PC-3 (cell line): ENCODE results near the gene SMG7. TPM values are rescaled to one million over a fixed set of nuclear protein-coding genes. Genes with fewer than 3 reads are reported as not detected.
A peak's percentile ranks its signal among the peaks of the same experiment; 100 is the strongest.

Experiments used
- ATAC-seq: fragments of 200-7000 bp; cut with Tn5 transposase; 2 replicates; pipeline ENCODE4 v1.9.1; 2020; ENCODE audit warnings: mild to moderate bottlenecking, moderate library complexity
- BruUV-seq: library from RNA; stranded (reverse); fragments of 400-500 nt; replicated peaks from 2 replicates; lab custom pipeline; 2021; lab: Mats Ljungman, UMichigan
- CTCF ChIA-PET: fragments of 300-600 bp; sonication (Branson Sonifier 250); formaldehyde crosslinking; loops from one replicate; lab custom pipeline; 2022; ENCODE audit warnings: antibody characterized with exemption; lab: Charles Lee
- POLR2A ChIA-PET: fragments of 300-600 bp; sonication (Branson Sonifier 250); formaldehyde crosslinking; loops from one replicate; lab custom pipeline; 2022; ENCODE audit warnings: antibody characterized with exemption; ENCODE audit not compliant: unreplicated experiment; lab: Charles Lee
- DNase-seq: peaks from one replicate; pipeline ENCODE4 v3.0.0-alpha.2; 2015
- H2AFZ ChIP-seq: fragments of 300-600 bp; sonication (generic); 2 replicates; pipeline ENCODE4 v1.6.0; 2016; ENCODE audit warnings: antibody characterized with exemption, low read length
- H3F3A ChIP-seq: fragments of 300-600 bp; sonication (generic); one replicate; pipeline ENCODE4 v1.6.0; 2017; ENCODE audit warnings: antibody characterized with exemption, low read length, control low read depth, mild to moderate bottlenecking; ENCODE audit not compliant: unreplicated experiment
- H3K27ac ChIP-seq: fragments of 300-600 bp; sonication (generic); 2 replicates; pipeline ENCODE4 v1.5.1; 2016; ENCODE audit warnings: mild to moderate bottlenecking, low read length
- H3K27me3 ChIP-seq: fragments of 300-600 bp; sonication (generic); 2 replicates; pipeline ENCODE4 v1.6.1; 2016; ENCODE audit warnings: low read length, mixed read lengths
- H3K36me3 ChIP-seq: fragments of 300-600 bp; sonication (generic); 2 replicates; pipeline ENCODE4 v1.6.1; 2016; ENCODE audit warnings: low read depth, mixed run types, low read length, mixed read lengths
- H3K4me1 ChIP-seq: fragments of 300-600 bp; sonication (generic); 2 replicates; pipeline ENCODE4 v1.5.1; 2016; ENCODE audit warnings: low read length; ENCODE audit not compliant: insufficient read depth
- H3K4me2 ChIP-seq: fragments of 300-600 bp; sonication (generic); 2 replicates; pipeline ENCODE4 v1.6.0; 2016; ENCODE audit warnings: low read length
- H3K4me3 ChIP-seq: fragments of 300-600 bp; sonication (generic); 2 replicates; pipeline ENCODE4 v1.5.1; 2016; ENCODE audit warnings: mild to moderate bottlenecking, low read length, mixed read lengths
- H3K79me2 ChIP-seq: fragments of 300-600 bp; sonication (generic); 2 replicates; pipeline ENCODE4 v1.6.1; 2017; ENCODE audit warnings: low read length, mixed read lengths
- H3K9ac ChIP-seq: fragments of 300-600 bp; sonication (generic); 2 replicates; pipeline ENCODE4 v1.6.0; 2016; ENCODE audit warnings: mild to moderate bottlenecking, low read length
- H3K9me2 ChIP-seq: fragments of 300-600 bp; sonication (generic); replicated peaks from 2 replicates; pipeline ENCODE4 v1.6.1; 2016; ENCODE audit warnings: mixed run types, low read length, mixed read lengths
- H3K9me3 ChIP-seq: fragments of 300-600 bp; sonication (generic); 2 replicates; pipeline ENCODE4 v1.6.1; 2016; ENCODE audit warnings: low read length, mixed read lengths
- H4K20me1 ChIP-seq: fragments of 300-600 bp; sonication (generic); 2 replicates; pipeline ENCODE4 v1.6.1; 2016; ENCODE audit warnings: low read length, mixed read lengths
- CTCF ChIP-seq: fragments of 300-600 bp; sonication (generic); conservative IDR thresholded peaks from 2 replicates; pipeline ENCODE4 v1.5.1; 2017; ENCODE audit warnings: antibody characterized with exemption, low read depth, mild to moderate bottlenecking, low read length
- EZH2 ChIP-seq: fragments of 300-600 bp; sonication (generic); IDR thresholded peaks from one replicate; pipeline ENCODE4 v1.6.1; 2017; ENCODE audit warnings: antibody characterized with exemption, mild to moderate bottlenecking, low read length; ENCODE audit not compliant: unreplicated experiment
- EZH2phosphoT487 ChIP-seq: fragments of 300-600 bp; sonication (generic); IDR thresholded peaks from 2 replicates; pipeline ENCODE4 v1.6.1; 2018; ENCODE audit warnings: mild to moderate bottlenecking, antibody characterized with exemption, low read length, borderline replicate concordance
- intact Hi-C: fragments of 100-400 bp; cut with micrococcal nuclease; formaldehyde crosslinking; loops from 2 replicates; pipeline ENCODE4 v1.9.0; 2023
- total RNA-seq: library from RNA; depleted of rRNA; stranded (reverse); fragments of >200 nt; gene quantifications from 2 replicates; pipeline ENCODE4 v1.2.3, GENCODE V29; 2014

SMG7 gene
- total RNA-seq, 1 experiment from 2014 or later = 25.5 TPM

- Histone ChIP-seq H3K9ac (peak overlapping the region; percentile 31; the same call in 1 of the 2 replicates), H3K27me3 (no peaks in the 10 kb centered on the region), H3K79me2 (no peaks in the 10 kb centered on the region), H3F3A (no peaks in the 10 kb centered on the region), H2AFZ (no peak overlapping the region), H3K9me2 (no peaks in the 10 kb centered on the region), H3K27ac (peak overlapping the region; percentile 83), H3K9me3 (no peaks in the 10 kb centered on the region), H3K36me3 (no peaks in the 10 kb centered on the region), H3K4me3 (no peak overlapping the region), H3K4me1 (peaks cover 26% of the 10 kb centered on the region), H4K20me1 (no peaks in the 10 kb centered on the region), H3K4me2 (peak overlapping the region; percentile 45)
- DNase-seq (peak; percentile 84), ATAC-seq (peak; percentile 98)
- TF ChIP-seq CTCF (no peak), EZH2 (no peak), EZH2phosphoT487 (no peak)
- intact Hi-C loops = loop anchor here (1.0 to 2.0 kb wide), 2 partner anchors 22 to 35 kb away; no protein-coding TSS in a partner anchor
- no TSS peak for BruUV-seq
- CTCF ChIA-PET = interaction anchor here (1.2 kb wide), 1 partner anchor 12 kb away, joined by 5 read pairs; no protein-coding TSS in a partner anchor
- POLR2A ChIA-PET = interaction anchor here (0.5 kb wide), 1 partner anchor 197 kb away, joined by 4 read pairs; no protein-coding TSS in a partner anchor
Measured at GRCh38 chr1:183432548-183432875, 39.8 kb upstream of the SMG7 start.

- TF ChIP-seq EZH2 (no peak), EZH2phosphoT487 (no peak), CTCF (no peak)
- Histone ChIP-seq H3K4me3 (no peak overlapping the region), H4K20me1 (no peaks in the 10 kb centered on the region), H2AFZ (no peak overlapping the region), H3K4me1 (peaks cover 26% of the 10 kb centered on the region), H3K9me3 (no peaks in the 10 kb centered on the region), H3K27ac (no peak overlapping the region), H3K27me3 (no peaks in the 10 kb centered on the region), H3K36me3 (no peaks in the 10 kb centered on the region), H3K79me2 (no peaks in the 10 kb centered on the region), H3F3A (no peaks in the 10 kb centered on the region), H3K9ac (no peak overlapping the region), H3K4me2 (no peak overlapping the region), H3K9me2 (no peaks in the 10 kb centered on the region)
- no peak for ATAC-seq
- POLR2A ChIA-PET = no interaction called here
- DNase-seq = no peak
- no TSS peak for BruUV-seq
- CTCF ChIA-PET = no interaction called here
- intact Hi-C loops = loop anchor here (2.0 kb wide), 1 partner anchor 23 kb away; no protein-coding TSS in a partner anchor
Measured at GRCh38 chr1:183433703-183434102, 38.6 kb upstream of the SMG7 start.

- ChIA-PET POLR2A (no interaction called here), CTCF (no interaction called here)
- no peak for DNase-seq
- H3F3A ChIP-seq = no peaks in the 10 kb centered on the region
- intact Hi-C loops = no loop called here
- TF ChIP-seq EZH2phosphoT487 (no peak), CTCF (no peak), EZH2 (no peak)
- H3K4me2 ChIP-seq = no peak overlapping the region
- no peak overlapping the region for H3K27ac ChIP-seq
- H3K4me3 ChIP-seq = no peak overlapping the region
- BruUV-seq = no TSS peak
- H2AFZ ChIP-seq = no peak overlapping the region
- ATAC-seq = no peak
- H3K9ac ChIP-seq = no peak overlapping the region
- no peaks in the 10 kb centered on the region for H3K27me3 ChIP-seq
- H3K9me2 ChIP-seq = no peaks in the 10 kb centered on the region
- no peaks in the 10 kb centered on the region for H3K36me3 ChIP-seq
- H3K9me3 ChIP-seq = no peaks in the 10 kb centered on the region
- H4K20me1 ChIP-seq = no peaks in the 10 kb centered on the region
- peaks cover 22% of the 10 kb centered on the region for H3K4me1 ChIP-seq
- H3K79me2 ChIP-seq = no peaks in the 10 kb centered on the region
Measured at GRCh38 chr1:183435497-183435896, 36.8 kb upstream of the SMG7 start.
